T-cell (primary cell): ENCODE measurements around the gene RBM11. TPM values are rescaled to one million over a fixed set of nuclear protein-coding genes. Genes with fewer than 3 reads are reported as not detected.

Experiments used
- ATAC-seq, 4 experiments: fragments of 200-7000 bp in 3 of 4; fragments of 150-1000 bp in 1 of 4; cut with Tn5 transposase; replicated peaks in 1 of 4; 1 replicate in 3 of 4; 2 replicates in 1 of 4; pipeline ENCODE4 v1.10.0; 2021; ENCODE audit warnings: moderate library complexity in 3 of 4, mild to moderate bottlenecking in 2 of 4, moderate number of reproducible peaks in 1 of 4
- CTCF ChIA-PET, 2 donors: fragments of 300-600 bp; sonication (Branson Sonifier 250); formaldehyde crosslinking; loops; one replicate each; lab custom pipeline; 2022; ENCODE audit warnings: antibody characterized with exemption in 2 of 2; lab: Charles Lee
- POLR2A ChIA-PET, 2 donors: fragments of 300-600 bp; sonication (Branson Sonifier 250); formaldehyde crosslinking; loops; one replicate each; lab custom pipeline; 2022; ENCODE audit warnings: antibody characterized with exemption in 2 of 2; lab: Charles Lee
- DNase-seq, 35 experiments: peaks; one replicate each; pipeline versions ENCODE4 v3.0.0 to v3.0.0-alpha.2; 2013 to 2023
- H3K27ac ChIP-seq: one replicate; pipeline ENCODE4 v1.5.1; 2013; ENCODE audit warnings: low read length
- H3K27me3 ChIP-seq, 2 experiments: replicated peaks in 1 of 2; 1 replicate in 1 of 2; 2 replicates in 1 of 2; pipeline versions ENCODE4 v1.6.1 to v1.7.0; 2013; ENCODE audit warnings: low read length in 1 of 2, mixed read lengths in 1 of 2; ENCODE audit not compliant: control insufficient read depth in 2 of 2, insufficient read depth in 2 of 2; ENCODE audit errors: extremely low read depth in 1 of 2
- H3K36me3 ChIP-seq, 2 donors: 1 replicate in 1 of 2; 2 replicates in 1 of 2; pipeline versions ENCODE4 v1.6.1 to v1.7.0; 2013; ENCODE audit warnings: low read length in 1 of 2; ENCODE audit not compliant: control insufficient read depth in 2 of 2, insufficient read depth in 1 of 2; ENCODE audit errors: extremely low read depth in 1 of 2
- H3K4me1 ChIP-seq, 2 experiments: 1 replicate in 1 of 2; 2 replicates in 1 of 2; pipeline versions ENCODE4 v1.6.1 to v1.7.0; 2013; ENCODE audit warnings: low read length in 2 of 2, mixed read lengths in 1 of 2; ENCODE audit not compliant: insufficient read depth in 2 of 2, control insufficient read depth in 1 of 2; ENCODE audit errors: extremely low read depth in 1 of 2
- H3K4me3 ChIP-seq, 2 donors: 1 replicate in 1 of 2; 2 replicates in 1 of 2; pipeline versions ENCODE4 v1.5.1 to v1.7.0; 2013; ENCODE audit warnings: mild to moderate bottlenecking in 2 of 2, low read length in 1 of 2, moderate library complexity in 1 of 2; ENCODE audit not compliant: control insufficient read depth in 1 of 2; ENCODE audit errors: extremely low read depth in 1 of 2
- H3K9me3 ChIP-seq: 2 replicates; pipeline ENCODE4 v1.7.0; 2013
- H3K27ac Mint-ChIP-seq, 2 donors: one replicate each; pipeline ENCODE4 v1.8.0; 2020 to 2021; ENCODE audit warnings: mild to moderate bottlenecking in 2 of 2, mixed read lengths in 2 of 2
- H3K27me3 Mint-ChIP-seq, 2 donors: one replicate each; pipeline ENCODE4 v1.8.0; 2021 to 2022; ENCODE audit warnings: mixed read lengths in 2 of 2
- H3K36me3 Mint-ChIP-seq: one replicate; pipeline ENCODE4 v1.8.0; 2021; ENCODE audit warnings: mixed read lengths
- H3K4me1 Mint-ChIP-seq, 3 donors: one replicate each; pipeline ENCODE4 v1.8.0; 2020 to 2022; ENCODE audit warnings: mixed read lengths in 3 of 3, mild to moderate bottlenecking in 1 of 3
- H3K4me3 Mint-ChIP-seq, 3 donors: one replicate each; pipeline ENCODE4 v1.8.0; 2020 to 2022; ENCODE audit warnings: mild to moderate bottlenecking in 3 of 3, mixed read lengths in 3 of 3, moderate library complexity in 3 of 3
- H3K9me3 Mint-ChIP-seq, 3 donors: one replicate each; pipeline ENCODE4 v1.8.0; 2020 to 2022; ENCODE audit warnings: mixed read lengths in 3 of 3
- WGBS: methylation state at CpG from one replicate; pipeline ENCODE4 v1.1.5; 2013; ENCODE audit warnings: missing lambda C conversion rate; ENCODE audit not compliant: insufficient coverage; 5-methylcytosine and 5-hydroxymethylcytosine counted together
- total RNA-seq, 35 experiments: library from RNA in 6 of 35; stranded (reverse) in 6 of 35; fragments of 120-200 nt in 1 of 35; gene quantifications; one replicate each; pipeline versions ENCODE4 v1.2.1 to v1.2.4 and lab custom pipeline; 2013 to 2026

The RBM11 gene
- total RNA-seq, 5 donors from 2014 or later (not counting 1 experiment from before 2014, with no cell fraction given): 2.5 to 16.8 (median 6.2) TPM

GRCh38 chr21:14273736-14274538 lies 58.0 kb downstream of the RBM11 start:
- peaks cover 29 to 45% of the 10 kb centered on the region in 2 donors for H3K27me3 Mint-ChIP-seq
- ChIA-PET POLR2A (no interaction called here), CTCF (no interaction called here)
- no peak overlapping the region for H3K27ac Mint-ChIP-seq
- peak overlapping the region in 1 of 2 donors; percentile 23 for H3K4me3 ChIP-seq
- no peaks in the 10 kb centered on the region for H3K9me3 ChIP-seq
- H3K27me3 ChIP-seq: peaks cover 2 to 11% of the 10 kb centered on the region in 2 experiments
- no peaks in the 10 kb centered on the region for H3K9me3 Mint-ChIP-seq
- no peak overlapping the region for H3K27ac ChIP-seq
- H3K36me3 ChIP-seq: no peaks in the 10 kb centered on the region
- DNase-seq: peak in 1 of 35 experiments; percentile 2
- H3K4me1 ChIP-seq: no peaks in the 10 kb centered on the region
- peak overlapping the region in 1 of 3 donors; percentile 11 for H3K4me3 Mint-ChIP-seq
- ATAC-seq: peak in 2 of 4 experiments; percentile 36 to 37
- peaks cover 0 to 5% (median 0%) of the 10 kb centered on the region in 3 donors for H3K4me1 Mint-ChIP-seq
- WGBS: 36% methylated on average over 33 of the region's 39 CpGs
- H3K36me3 Mint-ChIP-seq: no peaks in the 10 kb centered on the region

DNA sequence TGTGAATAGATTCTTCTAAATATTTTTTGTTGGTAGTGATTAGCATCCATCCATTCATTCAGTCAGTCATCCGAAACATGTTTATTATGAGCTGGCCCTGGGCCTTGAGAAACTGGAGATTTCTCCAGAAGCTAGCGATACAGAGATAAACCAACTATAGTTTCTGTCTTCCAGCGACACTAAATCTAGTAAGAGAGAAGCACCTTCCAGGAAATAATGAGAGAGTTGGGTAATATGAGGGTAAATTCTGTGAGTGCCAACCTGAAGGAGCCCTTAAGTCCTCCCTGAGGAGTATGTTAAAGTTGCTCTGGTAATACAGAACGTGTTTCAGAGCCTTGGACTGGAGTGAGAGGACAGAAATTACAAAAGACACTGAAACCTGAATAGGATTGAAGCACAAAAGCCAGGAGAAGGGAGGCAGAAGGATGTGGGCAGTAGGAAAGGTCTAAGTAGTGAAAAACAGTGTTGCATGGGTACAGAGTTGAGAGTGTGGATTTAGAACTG lies 59.8 kb downstream of the RBM11 start:
- Histone ChIP-seq H3K36me3 (no peaks in the 10 kb centered on the region), H3K27me3 (peaks cover 2 to 11% of the 10 kb centered on the region in 2 experiments), H3K4me1 (no peaks in the 10 kb centered on the region), H3K4me3 (no peak overlapping the region), H3K27ac (no peak overlapping the region), H3K9me3 (no peaks in the 10 kb centered on the region)
- H3K9me3 Mint-ChIP-seq: no peaks in the 10 kb centered on the region
- no peaks in the 10 kb centered on the region for H3K36me3 Mint-ChIP-seq
- H3K27me3 Mint-ChIP-seq: peaks cover 38 to 44% of the 10 kb centered on the region in 2 donors
- DNase-seq: no peak
- no peak overlapping the region for H3K27ac Mint-ChIP-seq
- no peak overlapping the region for H3K4me3 Mint-ChIP-seq
- WGBS: 75% methylated on average over 2 of the region's 4 CpGs
- CTCF ChIA-PET: no interaction called here
- peaks cover 2 to 7% (median 3%) of the 10 kb centered on the region in 3 donors for H3K4me1 Mint-ChIP-seq
- POLR2A ChIA-PET: interaction anchor here in 1 of 2 donors (0.6 kb wide), 1 partner anchor 454 kb away, joined by 3 read pairs; no protein-coding TSS in a partner anchor
- ATAC-seq: no peak

Other genes with a start within 250 kb of the RBM11 start
- gene LIPI, start 5.2 kb upstream of the RBM11 start, total RNA-seq: not detected
- gene HSPA13, start 167.0 kb downstream of the RBM11 start, total RNA-seq: 10 to 100 TPM; 23.5 to 25.0 (median 24.4) TPM